ENCODE results near the gene XXYLT1. TPM values are rescaled to one million over a fixed set of nuclear protein-coding genes. Genes with fewer than 3 reads are reported as not detected.
A peak's percentile ranks its signal among the peaks of the same experiment; 100 is the strongest.

Gene XXYLT1
- total and polyA plus RNA-seq, 9 of the 15 experiments (the other 6 are each of a cell fraction or from before 2014, with no cell fraction given): 1.9 to 18.9 (median 15.0) TPM

DNA sequence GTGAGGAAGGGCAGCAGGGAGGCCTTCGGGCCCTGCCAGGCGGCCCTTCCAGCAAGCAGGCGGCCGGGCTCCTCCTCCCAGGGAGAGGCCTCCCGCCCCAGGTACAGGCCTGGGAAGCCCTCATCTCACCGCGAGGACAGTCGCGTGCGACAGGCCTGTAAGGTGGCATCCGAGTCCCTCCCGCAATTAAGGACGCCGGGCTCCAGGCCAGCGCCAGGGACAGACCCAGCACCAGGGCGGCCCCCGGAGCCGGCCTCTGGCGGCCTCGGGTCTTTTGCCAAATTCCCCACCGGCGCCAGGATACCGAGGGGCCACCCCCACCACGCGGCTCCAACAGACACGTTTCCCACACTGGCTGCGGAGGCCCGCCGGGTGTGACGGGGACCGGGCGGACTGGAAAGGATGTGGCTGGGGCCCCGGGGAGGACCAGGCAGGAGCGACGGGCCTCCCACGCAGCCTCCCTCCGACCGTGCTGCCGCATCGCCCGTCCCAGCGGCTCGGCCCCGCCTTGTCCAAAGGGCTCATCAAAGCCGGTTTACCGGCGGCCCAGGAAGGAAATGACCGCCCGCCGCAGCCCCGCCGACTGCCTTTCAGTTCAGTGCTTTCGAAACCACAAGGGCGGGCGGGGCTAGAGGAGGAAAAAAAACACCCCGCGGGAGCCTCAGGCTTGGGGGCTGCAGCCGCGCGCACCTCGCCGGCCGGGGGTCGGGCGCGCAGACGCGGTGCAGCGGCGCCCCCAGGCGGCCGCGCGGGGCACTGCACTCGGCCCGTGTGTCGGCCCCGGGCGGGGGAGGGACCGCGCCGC, 11.3 kb downstream of the XXYLT1 start (continued):
- no peak for TF ChIP-seq ZFP30 (CRISPR knock-in tag; IDR thresholded peaks at IDR 0.05; ENCODE audit: borderline replicate concordance)
- TF ChIP-seq GTF2E2 (tag; IDR thresholded peaks at IDR 0.05): no peak
- TF ChIP-seq, protein P1, sequence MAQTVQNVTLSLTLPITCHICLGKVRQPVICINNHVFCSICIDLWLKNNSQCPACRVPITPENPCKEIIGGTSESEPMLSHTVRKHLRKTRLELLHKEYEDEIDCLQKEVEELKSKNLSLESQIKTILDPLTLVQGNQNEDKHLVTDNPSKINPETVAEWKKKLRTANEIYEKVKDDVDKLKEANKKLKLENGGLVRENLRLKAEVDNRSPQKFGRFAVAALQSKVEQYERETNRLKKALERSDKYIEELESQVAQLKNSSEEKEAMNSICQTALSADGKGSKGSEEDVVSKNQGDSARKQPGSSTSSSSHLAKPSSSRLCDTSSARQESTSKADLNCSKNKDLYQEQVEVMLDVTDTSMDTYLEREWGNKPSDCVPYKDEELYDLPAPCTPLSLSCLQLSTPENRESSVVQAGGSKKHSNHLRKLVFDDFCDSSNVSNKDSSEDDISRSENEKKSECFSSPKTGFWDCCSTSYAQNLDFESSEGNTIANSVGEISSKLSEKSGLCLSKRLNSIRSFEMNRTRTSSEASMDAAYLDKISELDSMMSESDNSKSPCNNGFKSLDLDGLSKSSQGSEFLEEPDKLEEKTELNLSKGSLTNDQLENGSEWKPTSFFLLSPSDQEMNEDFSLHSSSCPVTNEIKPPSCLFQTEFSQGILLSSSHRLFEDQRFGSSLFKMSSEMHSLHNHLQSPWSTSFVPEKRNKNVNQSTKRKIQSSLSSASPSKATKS (CRISPR knock-in tag; IDR thresholded peaks at IDR 0.05): no peak
- TF ChIP-seq TCF3 (CRISPR knock-in tag; IDR thresholded peaks at IDR 0.05): no peak; the same call in 1 of the 2 replicates
- TF ChIP-seq GABPB2 (CRISPR knock-in tag; conservative IDR thresholded peaks at IDR 0.05): no peak
- no peak for TF ChIP-seq HNRNPH1 (optimal IDR thresholded peaks at IDR 0.05; ENCODE audit: low read depth, low read length)
- 0 out of 2 replicates have a peak, but pooled peaks have one; percentile 48 for TF ChIP-seq LCOR (CRISPR knock-in tag; IDR thresholded peaks at IDR 0.05)
- TF ChIP-seq, protein P2, sequence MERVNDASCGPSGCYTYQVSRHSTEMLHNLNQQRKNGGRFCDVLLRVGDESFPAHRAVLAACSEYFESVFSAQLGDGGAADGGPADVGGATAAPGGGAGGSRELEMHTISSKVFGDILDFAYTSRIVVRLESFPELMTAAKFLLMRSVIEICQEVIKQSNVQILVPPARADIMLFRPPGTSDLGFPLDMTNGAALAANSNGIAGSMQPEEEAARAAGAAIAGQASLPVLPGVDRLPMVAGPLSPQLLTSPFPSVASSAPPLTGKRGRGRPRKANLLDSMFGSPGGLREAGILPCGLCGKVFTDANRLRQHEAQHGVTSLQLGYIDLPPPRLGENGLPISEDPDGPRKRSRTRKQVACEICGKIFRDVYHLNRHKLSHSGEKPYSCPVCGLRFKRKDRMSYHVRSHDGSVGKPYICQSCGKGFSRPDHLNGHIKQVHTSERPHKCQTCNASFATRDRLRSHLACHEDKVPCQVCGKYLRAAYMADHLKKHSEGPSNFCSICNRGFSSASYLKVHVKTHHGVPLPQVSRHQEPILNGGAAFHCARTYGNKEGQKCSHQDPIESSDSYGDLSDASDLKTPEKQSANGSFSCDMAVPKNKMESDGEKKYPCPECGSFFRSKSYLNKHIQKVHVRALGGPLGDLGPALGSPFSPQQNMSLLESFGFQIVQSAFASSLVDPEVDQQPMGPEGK (CRISPR knock-in tag; IDR thresholded peaks at IDR 0.05; ENCODE audit: borderline replicate concordance): no peak
- TF ChIP-seq SRF (CRISPR knock-in tag; IDR thresholded peaks at IDR 0.05): peak in 1 of 2 experiments; percentile 71; a peak in 2 of 4 replicates
- TF ChIP-seq, protein P3, sequence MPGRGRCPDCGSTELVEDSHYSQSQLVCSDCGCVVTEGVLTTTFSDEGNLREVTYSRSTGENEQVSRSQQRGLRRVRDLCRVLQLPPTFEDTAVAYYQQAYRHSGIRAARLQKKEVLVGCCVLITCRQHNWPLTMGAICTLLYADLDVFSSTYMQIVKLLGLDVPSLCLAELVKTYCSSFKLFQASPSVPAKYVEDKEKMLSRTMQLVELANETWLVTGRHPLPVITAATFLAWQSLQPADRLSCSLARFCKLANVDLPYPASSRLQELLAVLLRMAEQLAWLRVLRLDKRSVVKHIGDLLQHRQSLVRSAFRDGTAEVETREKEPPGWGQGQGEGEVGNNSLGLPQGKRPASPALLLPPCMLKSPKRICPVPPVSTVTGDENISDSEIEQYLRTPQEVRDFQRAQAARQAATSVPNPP (IDR thresholded peaks at IDR 0.05; ENCODE audit: borderline replicate concordance, insufficient read depth, insufficient read length): no peak
- no peak for TF ChIP-seq CBFB (CRISPR knock-in tag; IDR thresholded peaks at IDR 0.05)
- TF ChIP-seq L3MBTL2 (IDR thresholded peaks at IDR 0.05): peak; percentile 95
- no peak for TF ChIP-seq ZNF324 (CRISPR knock-in tag; IDR thresholded peaks at IDR 0.05)
- no peak for TF ChIP-seq NFIX (CRISPR knock-in tag; IDR thresholded peaks at IDR 0.05; ENCODE audit: low read depth)
- TF ChIP-seq, protein P4, sequence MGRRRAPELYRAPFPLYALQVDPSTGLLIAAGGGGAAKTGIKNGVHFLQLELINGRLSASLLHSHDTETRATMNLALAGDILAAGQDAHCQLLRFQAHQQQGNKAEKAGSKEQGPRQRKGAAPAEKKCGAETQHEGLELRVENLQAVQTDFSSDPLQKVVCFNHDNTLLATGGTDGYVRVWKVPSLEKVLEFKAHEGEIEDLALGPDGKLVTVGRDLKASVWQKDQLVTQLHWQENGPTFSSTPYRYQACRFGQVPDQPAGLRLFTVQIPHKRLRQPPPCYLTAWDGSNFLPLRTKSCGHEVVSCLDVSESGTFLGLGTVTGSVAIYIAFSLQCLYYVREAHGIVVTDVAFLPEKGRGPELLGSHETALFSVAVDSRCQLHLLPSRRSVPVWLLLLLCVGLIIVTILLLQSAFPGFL (CRISPR knock-in tag; IDR thresholded peaks at IDR 0.05): no peak
- no peak for TF ChIP-seq ZC3H11A (IDR thresholded peaks at IDR 0.05; ENCODE audit: low read depth, low read length)
- TF ChIP-seq PHTF2 (CRISPR knock-in tag; IDR thresholded peaks at IDR 0.05): no peak
- TF ChIP-seq SNIP1 (IDR thresholded peaks at IDR 0.05; ENCODE audit: low read depth): no peak

Data from K562 (cell line).